ENCODE results near the gene CABCOCO1. TPM values are rescaled to one million over a fixed set of nuclear protein-coding genes. Genes with fewer than 3 reads are reported as not detected.

Gene CABCOCO1
- polyA plus RNA-seq, 3 donors from 2014 or later: not detected

- no peaks in the 10 kb centered on the region for H3K9me3 Mint-ChIP-seq
- no peak for DNase-seq
- no peaks in the 10 kb centered on the region for H3K36me3 Mint-ChIP-seq
- peaks cover 0 to 6% (median 2%) of the 10 kb centered on the region in 3 donors for H3K27me3 Mint-ChIP-seq (ENCODE audit: low read depth in 3 of 3)
- no peak overlapping the region for H3K27ac Mint-ChIP-seq
- H3K4me1 Mint-ChIP-seq: no peaks in the 10 kb centered on the region
- no peak overlapping the region for H3K4me3 Mint-ChIP-seq
These were observed 33.2 kb upstream of the CABCOCO1 start for GRCh38 chr10:61629576-61629975.

GRCh38 chr10:61632057-61632670, 30.6 kb upstream of the CABCOCO1 start:
- Mint-ChIP-seq H3K4me3 (no peak overlapping the region), H3K27ac (no peak overlapping the region), H3K27me3 (ENCODE audit: low read depth in 3 of 3) (peaks cover 0 to 2% (median 2%) of the 10 kb centered on the region in 3 donors), H3K9me3 (no peaks in the 10 kb centered on the region), H3K4me1 (no peaks in the 10 kb centered on the region), H3K36me3 (no peaks in the 10 kb centered on the region)
- no peak for DNase-seq

GRCh38 chr10:61633665-61634064, 29.1 kb upstream of the CABCOCO1 start:
- Mint-ChIP-seq H3K4me1 (no peaks in the 10 kb centered on the region), H3K27ac (no peak overlapping the region), H3K36me3 (no peaks in the 10 kb centered on the region), H3K9me3 (no peaks in the 10 kb centered on the region), H3K4me3 (no peak overlapping the region), H3K27me3 (ENCODE audit: low read depth in 3 of 3) (peaks cover 0 to 2% (median 2%) of the 10 kb centered on the region in 3 donors)
- no peak for DNase-seq

- Mint-ChIP-seq H3K4me3 (no peak overlapping the region), H3K9me3 (no peaks in the 10 kb centered on the region), H3K36me3 (no peaks in the 10 kb centered on the region), H3K27ac (no peak overlapping the region), H3K27me3 (ENCODE audit: low read depth in 3 of 3) (peaks cover 0 to 2% (median 2%) of the 10 kb centered on the region in 3 donors), H3K4me1 (no peaks in the 10 kb centered on the region)
- DNase-seq: no peak
These were observed 28.0 kb upstream of the CABCOCO1 start for GRCh38 chr10:61634746-61635145.

GRCh38 chr10:61635471-61635870, 27.3 kb upstream of the CABCOCO1 start:
- H3K36me3 Mint-ChIP-seq: no peaks in the 10 kb centered on the region
- no peak overlapping the region for H3K4me3 Mint-ChIP-seq
- H3K9me3 Mint-ChIP-seq: no peaks in the 10 kb centered on the region
- H3K27ac Mint-ChIP-seq: no peak overlapping the region
- H3K27me3 Mint-ChIP-seq (ENCODE audit: low read depth in 3 of 3): peaks cover 0 to 4% (median 2%) of the 10 kb centered on the region in 3 donors
- no peaks in the 10 kb centered on the region for H3K4me1 Mint-ChIP-seq
- no peak for DNase-seq

GRCh38 chr10:61635932-61636331, 26.8 kb upstream of the CABCOCO1 start:
- no peak for DNase-seq
- no peaks in the 10 kb centered on the region for H3K9me3 Mint-ChIP-seq
- no peaks in the 10 kb centered on the region for H3K36me3 Mint-ChIP-seq
- H3K27ac Mint-ChIP-seq: no peak overlapping the region
- no peaks in the 10 kb centered on the region for H3K4me1 Mint-ChIP-seq
- peaks cover 0 to 4% (median 2%) of the 10 kb centered on the region in 3 donors for H3K27me3 Mint-ChIP-seq (ENCODE audit: low read depth in 3 of 3)
- H3K4me3 Mint-ChIP-seq: no peak overlapping the region

- Mint-ChIP-seq H3K36me3 (no peaks in the 10 kb centered on the region), H3K9me3 (no peaks in the 10 kb centered on the region), H3K27me3 (ENCODE audit: low read depth in 3 of 3) (peaks cover 0 to 2% (median 1%) of the 10 kb centered on the region in 3 donors), H3K4me1 (no peaks in the 10 kb centered on the region), H3K27ac (no peak overlapping the region), H3K4me3 (no peak overlapping the region)
- DNase-seq: no peak
These were observed 22.8 kb upstream of the CABCOCO1 start for GRCh38 chr10:61639952-61640351.

GRCh38 chr10:61640856-61641255, 21.9 kb upstream of the CABCOCO1 start:
- Mint-ChIP-seq H3K9me3 (no peaks in the 10 kb centered on the region), H3K27ac (no peak overlapping the region), H3K27me3 (ENCODE audit: low read depth in 3 of 3) (peaks cover 0 to 2% (median 1%) of the 10 kb centered on the region in 3 donors), H3K4me3 (no peak overlapping the region), H3K36me3 (no peaks in the 10 kb centered on the region), H3K4me1 (no peaks in the 10 kb centered on the region)
- DNase-seq: no peak

- no peaks in the 10 kb centered on the region for H3K4me1 Mint-ChIP-seq
- no peaks in the 10 kb centered on the region for H3K9me3 Mint-ChIP-seq
- H3K4me3 Mint-ChIP-seq: no peak overlapping the region
- H3K27me3 Mint-ChIP-seq (ENCODE audit: low read depth in 3 of 3): peaks cover 0 to 2% (median 1%) of the 10 kb centered on the region in 3 donors
- no peaks in the 10 kb centered on the region for H3K36me3 Mint-ChIP-seq
- DNase-seq: no peak
- no peak overlapping the region for H3K27ac Mint-ChIP-seq
These were observed 20.6 kb upstream of the CABCOCO1 start for GRCh38 chr10:61642150-61642571.

- no peak for DNase-seq
- H3K9me3 Mint-ChIP-seq: no peaks in the 10 kb centered on the region
These were observed 20.1 kb upstream of the CABCOCO1 start for GRCh38 chr10:61642676-61643075.

GRCh38 chr10:61643316-61643751, 19.4 kb upstream of the CABCOCO1 start:
- Mint-ChIP-seq H3K9me3 (no peaks in the 10 kb centered on the region), H3K27me3 (ENCODE audit: low read depth in 3 of 3) (peaks cover 1 to 2% (median 2%) of the 10 kb centered on the region in 3 donors), H3K4me1 (no peaks in the 10 kb centered on the region), H3K36me3 (no peaks in the 10 kb centered on the region), H3K27ac (no peak overlapping the region), H3K4me3 (no peak overlapping the region)
- no peak for DNase-seq

More at GRCh38 chr10:61642676-61643075, 20.1 kb upstream of the CABCOCO1 start:
- H3K27ac Mint-ChIP-seq: no peak overlapping the region
- no peaks in the 10 kb centered on the region for H3K36me3 Mint-ChIP-seq
- no peak overlapping the region for H3K4me3 Mint-ChIP-seq
- no peaks in the 10 kb centered on the region for H3K4me1 Mint-ChIP-seq
- H3K27me3 Mint-ChIP-seq (ENCODE audit: low read depth in 3 of 3): peaks cover under 1 to 2% (median 1%) of the 10 kb centered on the region in 3 donors

- Mint-ChIP-seq H3K4me1 (no peaks in the 10 kb centered on the region), H3K36me3 (no peaks in the 10 kb centered on the region)
These were observed 9.0 kb upstream of the CABCOCO1 start for GRCh38 chr10:61653699-61654098.

GRCh38 chr10:61655335-61655851, 7.3 kb upstream of the CABCOCO1 start:
- Mint-ChIP-seq H3K36me3 (no peaks in the 10 kb centered on the region), H3K4me3 (no peak overlapping the region), H3K27me3 (ENCODE audit: low read depth in 3 of 3) (peaks cover 0 to 5% (median 0%) of the 10 kb centered on the region in 3 donors), H3K27ac (no peak overlapping the region), H3K4me1 (no peaks in the 10 kb centered on the region), H3K9me3 (peaks cover 0 to 1% (median 0%) of the 10 kb centered on the region in 6 donors)
- no peak for DNase-seq

More at GRCh38 chr10:61653699-61654098, 9.0 kb upstream of the CABCOCO1 start:
- DNase-seq: no peak
- no peak overlapping the region for H3K27ac Mint-ChIP-seq
- peaks cover 0 to 5% (median 2%) of the 10 kb centered on the region in 3 donors for H3K27me3 Mint-ChIP-seq (ENCODE audit: low read depth in 3 of 3)
- H3K4me3 Mint-ChIP-seq: no peak overlapping the region
- H3K9me3 Mint-ChIP-seq: peaks cover 0 to 3% (median 0%) of the 10 kb centered on the region in 6 donors

- H3K27me3 Mint-ChIP-seq (ENCODE audit: low read depth in 3 of 3): peaks cover 0 to 11% (median 10%) of the 10 kb centered on the region in 3 donors
- DNase-seq: no peak
- no peaks in the 10 kb centered on the region for H3K36me3 Mint-ChIP-seq
- peaks cover 2 to 7% of the 10 kb centered on the region in 2 donors for H3K4me1 Mint-ChIP-seq
- H3K4me3 Mint-ChIP-seq: peak overlapping the region in 1 of 5 donors; percentile 49
- H3K27ac Mint-ChIP-seq: no peak overlapping the region
- H3K9me3 Mint-ChIP-seq: no peaks in the 10 kb centered on the region
These were observed 737 bp downstream of the CABCOCO1 start for GRCh38 chr10:61663466-61663865.

Data from immature natural killer cell (primary cell).